Pancreas (tissue), 10 donors: Measurements from ENCODE around the gene TAF8. TPM values are rescaled to one million over a fixed set of nuclear protein-coding genes. Genes with fewer than 3 reads are reported as not detected.
"Not testable (repeated sequence)": the region's sequence is repeated elsewhere in the genome, so short reads cannot be mapped to it uniquely, and the experiment has no call there.

Source experiments
- ATAC-seq, 4 donors: fragments of 200-7000 bp; cut with Tn5 transposase; one replicate each; pipeline versions ENCODE4 v1.8.0 to v1.9.1; 2020; ENCODE audit warnings: mild to moderate bottlenecking in 4 of 4, moderate library complexity in 4 of 4
- DNase-seq, 6 donors: peaks; one replicate each; pipeline ENCODE4 v3.0.0-alpha.2; 2020
- FAIRE-seq: peaks from 2 replicates; lab custom pipeline; 2012; peaks lifted over from hg19 to GRCh38; lab: Jason Lieb, UNC
- H3K27ac ChIP-seq, 4 donors: fragments of 200-600 bp; sonication (generic); 1 replicate in 3 of 4; 2 replicates in 1 of 4; pipeline versions ENCODE4 v1.5.0 to v1.8.0; 2020
- H3K27me3 ChIP-seq, 4 donors: fragments of 200-600 bp; one replicate each; pipeline ENCODE4 v1.8.0; 2021
- H3K36me3 ChIP-seq, 3 donors: fragments of 200-600 bp; sonication (generic) in 1 of 3; one replicate each; pipeline versions ENCODE4 v1.5.0 to v1.8.0; 2020 to 2021
- H3K4me1 ChIP-seq, 3 donors: fragments of 200-600 bp; one replicate each; pipeline ENCODE4 v1.8.0; 2021
- H3K4me3 ChIP-seq, 4 donors: fragments of 200-600 bp; sonication (generic) in 2 of 4; one replicate each; pipeline versions ENCODE4 v1.5.0 to v1.8.0; 2020 to 2021
- H3K9me3 ChIP-seq, 4 donors: fragments of 200-600 bp; one replicate each; pipeline ENCODE4 v1.8.0; 2021
- WGBS, 2 donors: extraction: QIAGEN DNeasy Blood & Tissue Kit; methylation state at CpG; one replicate each; pipeline ENCODE4 v1.1.7; 2013; 5-methylcytosine and 5-hydroxymethylcytosine counted together
- intact Hi-C, 3 donors: fragments of 100-400 bp; cut with DNase I; formaldehyde crosslinking; loops; one replicate each; pipeline versions ENCODE4 v1.11.1 to v1.14.2; 2022
- polyA plus RNA-seq, 2 donors: library from polyadenylated mRNA; stranded (reverse); fragments of 200-250 nt; gene quantifications; one replicate each; pipeline ENCODE4 v1.2.3, GENCODE V29; 2013
- total RNA-seq, 6 donors: library from RNA; stranded (reverse); fragmentation: NEBNext Ultra II Directional in 4 of 6; extraction: Animal tissue kit (Norgen Biotek cat#: 25700) in 4 of 6; gene quantifications; one replicate each; pipeline versions ENCODE4 v1.2.1 to v1.2.4, GENCODE V29; 2021 to 2023
- TF ChIP-seq, protein P1 (sequence below), 4 donors: fragments of 200-600 bp; sonication (generic) in 3 of 4; IDR thresholded peaks; one replicate each; pipeline versions ENCODE4 v1.5.0 to v1.8.0; 2021; ENCODE audit warnings: antibody characterized with exemption in 4 of 4
- donor health status: healthy with polysubstance abuse.
- donor health status: DM: no; HTN: no; CAD: no; lungs with moderate emphysema.
- donor health status: DM: no; HTN: no; CAD: no.
- donor health status: control.
- donor health status: control.
- donor health status: Bipolar disorder and iron deficiency.
- donor health status: DM: yes; HTN: yes; CAD: no.
- donor health status: DM: no; HTN: no; CAD: no.
- donor health status: DM: no; HTN: no; CAD: no.
- donor health status: DM: yes; HTN: yes; CAD: no.

Gene TAF8
- total and polyA plus RNA-seq, 8 donors: 4.8 to 16.8 (median 8.4) TPM

GRCh38 chr6:42029062-42029685 is 21.1 kb upstream of the TAF8 start:
- ATAC-seq (no peak), DNase-seq (no peak), FAIRE-seq (no peak)
- 85 to 86% methylated on average over 6 of the region's 6 CpGs for WGBS, 2 donors
- Histone ChIP-seq H3K4me3 (no peak overlapping the region), H3K4me1 (no peaks in the 10 kb centered on the region), H3K27me3 (no peaks in the 10 kb centered on the region), H3K27ac (no peak overlapping the region), H3K9me3 (no peaks in the 10 kb centered on the region), H3K36me3 (no peaks in the 10 kb centered on the region)
- TF ChIP-seq, protein P1, sequence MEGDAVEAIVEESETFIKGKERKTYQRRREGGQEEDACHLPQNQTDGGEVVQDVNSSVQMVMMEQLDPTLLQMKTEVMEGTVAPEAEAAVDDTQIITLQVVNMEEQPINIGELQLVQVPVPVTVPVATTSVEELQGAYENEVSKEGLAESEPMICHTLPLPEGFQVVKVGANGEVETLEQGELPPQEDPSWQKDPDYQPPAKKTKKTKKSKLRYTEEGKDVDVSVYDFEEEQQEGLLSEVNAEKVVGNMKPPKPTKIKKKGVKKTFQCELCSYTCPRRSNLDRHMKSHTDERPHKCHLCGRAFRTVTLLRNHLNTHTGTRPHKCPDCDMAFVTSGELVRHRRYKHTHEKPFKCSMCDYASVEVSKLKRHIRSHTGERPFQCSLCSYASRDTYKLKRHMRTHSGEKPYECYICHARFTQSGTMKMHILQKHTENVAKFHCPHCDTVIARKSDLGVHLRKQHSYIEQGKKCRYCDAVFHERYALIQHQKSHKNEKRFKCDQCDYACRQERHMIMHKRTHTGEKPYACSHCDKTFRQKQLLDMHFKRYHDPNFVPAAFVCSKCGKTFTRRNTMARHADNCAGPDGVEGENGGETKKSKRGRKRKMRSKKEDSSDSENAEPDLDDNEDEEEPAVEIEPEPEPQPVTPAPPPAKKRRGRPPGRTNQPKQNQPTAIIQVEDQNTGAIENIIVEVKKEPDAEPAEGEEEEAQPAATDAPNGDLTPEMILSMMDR (IDR thresholded peaks at IDR 0.05): no peak
- intact Hi-C loops: no loop called here

DNA sequence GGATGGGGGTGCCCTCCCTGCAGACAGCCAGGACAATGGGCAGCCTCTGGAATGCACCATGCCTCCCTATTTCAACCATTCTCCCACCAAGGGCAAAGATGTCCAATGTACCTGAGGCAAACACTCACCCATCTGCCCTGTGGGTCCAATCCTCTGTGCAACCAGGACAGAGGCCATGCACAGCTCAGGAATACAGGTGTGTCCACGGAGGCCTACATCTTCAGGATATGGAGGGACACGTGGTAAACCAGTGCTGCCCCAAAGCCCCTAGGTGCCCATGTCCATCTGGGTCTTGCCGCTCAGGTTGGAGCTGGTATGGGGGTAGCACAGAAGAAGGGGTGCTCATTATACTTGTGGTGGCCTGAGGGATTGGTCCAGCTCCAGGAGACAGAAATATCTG is 20.4 kb upstream of the TAF8 start:
- FAIRE-seq (no peak), DNase-seq (no peak), ATAC-seq (no peak)
- Histone ChIP-seq H3K27ac (no peak overlapping the region), H3K27me3 (no peaks in the 10 kb centered on the region), H3K36me3 (no peaks in the 10 kb centered on the region), H3K4me1 (no peaks in the 10 kb centered on the region), H3K4me3 (no peak overlapping the region), H3K9me3 (no peaks in the 10 kb centered on the region)
- TF ChIP-seq, protein P1 (IDR thresholded peaks at IDR 0.05): no peak
- 76 to 82% methylated on average over 3 of the region's 3 CpGs for WGBS, 2 donors
- intact Hi-C loops: no loop called here

DNA sequence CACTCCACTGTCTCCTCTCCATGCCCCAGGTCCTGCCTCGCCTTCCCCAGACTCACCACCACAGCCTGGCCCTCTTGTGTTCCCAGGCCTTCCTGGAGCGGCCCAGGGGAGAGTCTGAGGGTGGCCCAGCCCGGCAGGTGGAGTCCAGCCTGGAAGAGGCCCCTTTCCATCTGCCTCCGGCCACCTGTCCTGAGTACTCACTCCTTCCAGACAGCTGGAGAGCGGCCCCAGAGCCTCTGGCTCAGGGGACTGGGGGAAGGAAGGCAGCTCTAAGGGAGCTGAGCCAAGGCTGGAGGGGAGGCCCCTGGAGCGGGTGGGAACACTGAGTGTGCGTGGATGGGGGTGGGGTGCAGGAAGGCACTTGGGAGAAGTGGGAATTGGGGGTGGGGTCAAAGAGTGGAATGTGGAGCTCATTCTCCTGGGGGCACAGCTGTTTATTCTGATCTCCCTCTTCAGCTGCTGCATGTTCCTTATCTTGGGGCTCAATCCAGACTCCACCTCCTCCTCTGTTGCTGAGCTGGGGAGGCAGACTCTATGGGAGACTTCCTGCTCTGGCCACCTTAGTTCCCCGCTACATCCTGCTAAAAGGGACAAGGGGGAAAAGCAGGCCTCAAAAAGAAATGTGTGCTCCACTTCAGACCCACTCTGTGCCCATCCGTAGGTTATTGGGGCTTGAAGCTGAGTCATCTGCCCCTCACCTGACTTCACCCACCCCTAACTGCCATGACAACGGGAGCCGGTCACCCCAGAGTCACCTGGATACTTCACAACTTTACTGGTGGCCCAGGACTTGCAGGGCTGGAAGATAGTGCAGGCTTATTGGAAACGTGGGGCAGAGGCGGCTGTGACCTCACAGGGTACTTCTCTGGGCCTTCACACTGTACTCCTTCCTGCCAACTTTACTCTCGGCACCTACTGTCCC is 19.5 kb upstream of the TAF8 start:
- ATAC-seq: peak in 1 of 4 donors; percentile 36
- no peak for FAIRE-seq
- Histone ChIP-seq H3K4me3 (no peak overlapping the region), H3K27me3 (no peaks in the 10 kb centered on the region), H3K36me3 (no peaks in the 10 kb centered on the region), H3K27ac (no peak overlapping the region), H3K4me1 (no peaks in the 10 kb centered on the region), H3K9me3 (no peaks in the 10 kb centered on the region)
- no peak for DNase-seq
- TF ChIP-seq, protein P1 (IDR thresholded peaks at IDR 0.05): no peak
- 78 to 80% methylated on average over 14 of the region's 14 CpGs for WGBS, 2 donors
- intact Hi-C loops: no loop called here

- WGBS, 2 donors: 88 to 96% methylated on average over 6 of the region's 6 CpGs
- H3K4me3 ChIP-seq: no peak overlapping the region
- no peaks in the 10 kb centered on the region for H3K9me3 ChIP-seq
- DNase-seq (no peak), ATAC-seq (no peak), FAIRE-seq (no peak)
- no peaks in the 10 kb centered on the region for H3K27me3 ChIP-seq
- TF ChIP-seq, protein P1 (IDR thresholded peaks at IDR 0.05): no peak
- H3K27ac ChIP-seq: no peak overlapping the region
- no peaks in the 10 kb centered on the region for H3K36me3 ChIP-seq
- no peaks in the 10 kb centered on the region for H3K4me1 ChIP-seq
- intact Hi-C loops: no loop called here
Measured at GRCh38 chr6:42032366-42032765, 18.0 kb upstream of the TAF8 start.

GRCh38 chr6:42037669-42038068 is 12.7 kb upstream of the TAF8 start:
- DNase-seq, H3K27me3 ChIP-seq, H3K9me3 ChIP-seq, FAIRE-seq, intact Hi-C loops, H3K27ac ChIP-seq, H3K36me3 ChIP-seq, H3K4me3 ChIP-seq, ATAC-seq, H3K4me1 ChIP-seq: not testable (repeated sequence)
- WGBS, 2 donors: 85 to 88% methylated on average over 15 of the region's 15 CpGs
